ENCODE results near the gene CDC14A.

GRCh38 chr1:100380635-100381034, 28.3 kb downstream of the CDC14A start:
- no peak for TF ChIP-seq CTCF (conservative IDR thresholded peaks at IDR 0.05; ENCODE audit: low read depth, low read length)
- TF ChIP-seq EZH2 (IDR thresholded peaks at IDR 0.05; ENCODE audit: low read length, unreplicated experiment), result no peak
- no peak for TF ChIP-seq EZH2phosphoT487 (IDR thresholded peaks at IDR 0.05; ENCODE audit: borderline replicate concordance, low read length)
